HG03571 (cell line): ENCODE results near the gene RIOX2.
"Not testable (repeated sequence)": the region's sequence is repeated elsewhere in the genome, so short reads cannot be mapped to it uniquely, and the experiment has no call there.

ENCODE experiments used
- ATAC-seq: cut with Tn5 transposase; IDR thresholded peaks from one replicate; pipeline ENCODE4 v1.9.1; 2021; ENCODE audit not compliant: unreplicated experiment

Gene RIOX2

DNA sequence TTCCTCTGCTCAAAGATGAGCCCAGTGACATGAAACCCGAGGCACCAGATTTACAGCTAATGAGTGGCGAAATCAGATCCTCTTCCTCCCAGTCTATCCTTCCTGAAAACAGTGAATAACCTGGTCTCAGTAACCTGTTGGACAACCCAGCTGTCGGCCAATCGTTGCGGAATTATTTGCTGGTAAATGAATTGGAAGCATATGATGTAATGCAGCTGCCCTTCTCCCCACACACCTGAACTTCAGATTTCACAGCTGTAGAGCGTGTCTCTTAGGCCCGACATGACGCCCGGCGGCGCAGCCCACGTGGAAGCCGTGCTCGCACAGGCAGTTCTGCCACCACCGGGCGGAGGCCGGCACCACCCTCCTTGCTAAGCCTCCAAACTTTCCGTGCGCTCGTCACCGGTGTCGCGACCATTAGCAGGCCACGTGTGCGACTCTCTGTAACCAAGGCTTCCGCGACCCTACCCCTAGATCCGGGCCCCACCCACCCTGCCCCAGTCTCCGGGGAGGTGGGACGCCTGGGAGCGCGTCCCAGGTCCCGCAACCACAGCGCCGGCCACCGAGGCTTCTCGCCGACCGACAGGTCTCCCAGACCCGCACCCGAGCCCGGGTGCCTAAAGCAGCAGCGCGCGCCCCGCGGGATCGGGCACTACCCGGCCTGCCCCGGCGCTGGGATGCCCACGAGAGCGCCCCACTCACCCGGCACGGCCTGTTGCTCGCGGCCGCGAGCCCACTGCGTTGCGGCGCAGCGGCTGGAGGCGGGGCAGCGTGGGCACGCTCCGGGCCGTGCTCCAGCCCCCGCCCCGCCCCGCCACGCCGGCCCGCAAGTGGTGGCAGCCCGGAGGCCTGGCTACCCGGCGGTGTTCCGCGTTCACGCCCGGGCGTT, at the start of gene RIOX2:
TSS of gene RIOX2 (minus strand) at position 753 of the 889 bp plus-strand sequence. CDS start 4,838 bp downstream, outside the sequence.
- ATAC-seq, result peak; percentile 89

DNA sequence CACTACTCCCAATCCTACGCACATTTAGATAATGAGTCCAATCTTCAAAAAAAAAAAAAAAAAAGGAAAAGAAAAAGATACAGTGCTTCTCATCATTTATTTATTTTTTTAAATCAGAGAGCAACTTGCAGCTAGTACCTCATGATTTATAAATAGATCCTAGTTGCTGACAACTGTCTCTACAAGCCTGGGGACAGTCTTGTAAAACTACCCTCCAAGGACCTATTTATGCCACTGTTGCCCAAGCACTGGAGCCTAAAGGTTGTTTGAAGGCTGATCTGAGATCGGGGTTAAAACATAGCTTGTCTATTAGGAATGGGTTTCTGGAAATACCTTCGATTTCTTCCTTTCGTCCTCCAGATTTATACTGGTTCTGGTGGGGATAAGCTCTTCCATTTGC, 48.2 kb upstream of the RIOX2 start:
- ATAC-seq, result no peak

DNA sequence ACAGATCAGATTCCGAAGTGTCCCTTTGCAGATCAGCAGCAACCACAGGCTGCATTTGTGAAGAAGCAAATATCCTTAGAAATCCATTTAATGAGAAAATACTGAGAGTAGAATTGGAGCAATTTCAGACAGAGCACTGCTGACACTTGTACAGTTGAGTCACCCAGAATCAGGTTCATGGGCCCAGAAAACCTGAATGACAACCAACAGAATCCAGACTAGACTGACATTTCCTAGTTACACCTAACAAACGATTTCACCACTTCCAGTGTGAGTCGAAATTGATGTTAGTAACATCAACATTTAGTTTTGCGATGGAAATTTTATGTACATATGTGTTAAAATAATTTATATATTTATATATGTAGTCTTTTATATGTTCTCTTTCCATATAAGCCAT, 46.1 kb upstream of the RIOX2 start:
- ATAC-seq, result no peak

DNA sequence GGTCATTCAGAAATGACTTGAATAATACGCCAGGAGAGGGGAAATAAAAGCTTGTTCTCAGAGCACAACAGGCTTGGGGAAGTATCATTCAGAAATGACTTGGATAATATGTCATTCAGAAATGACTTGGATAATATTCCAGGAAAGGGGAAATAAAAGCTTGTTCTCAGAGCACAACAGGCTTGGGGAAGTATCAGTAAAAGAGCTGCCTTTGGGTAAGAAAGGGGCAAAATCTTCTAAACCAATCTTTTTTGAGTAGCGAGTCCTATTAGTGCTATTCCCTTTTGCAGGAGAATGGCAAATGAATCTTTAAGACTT, 42.0 kb upstream of the RIOX2 start:
- ATAC-seq, result no peak

DNA sequence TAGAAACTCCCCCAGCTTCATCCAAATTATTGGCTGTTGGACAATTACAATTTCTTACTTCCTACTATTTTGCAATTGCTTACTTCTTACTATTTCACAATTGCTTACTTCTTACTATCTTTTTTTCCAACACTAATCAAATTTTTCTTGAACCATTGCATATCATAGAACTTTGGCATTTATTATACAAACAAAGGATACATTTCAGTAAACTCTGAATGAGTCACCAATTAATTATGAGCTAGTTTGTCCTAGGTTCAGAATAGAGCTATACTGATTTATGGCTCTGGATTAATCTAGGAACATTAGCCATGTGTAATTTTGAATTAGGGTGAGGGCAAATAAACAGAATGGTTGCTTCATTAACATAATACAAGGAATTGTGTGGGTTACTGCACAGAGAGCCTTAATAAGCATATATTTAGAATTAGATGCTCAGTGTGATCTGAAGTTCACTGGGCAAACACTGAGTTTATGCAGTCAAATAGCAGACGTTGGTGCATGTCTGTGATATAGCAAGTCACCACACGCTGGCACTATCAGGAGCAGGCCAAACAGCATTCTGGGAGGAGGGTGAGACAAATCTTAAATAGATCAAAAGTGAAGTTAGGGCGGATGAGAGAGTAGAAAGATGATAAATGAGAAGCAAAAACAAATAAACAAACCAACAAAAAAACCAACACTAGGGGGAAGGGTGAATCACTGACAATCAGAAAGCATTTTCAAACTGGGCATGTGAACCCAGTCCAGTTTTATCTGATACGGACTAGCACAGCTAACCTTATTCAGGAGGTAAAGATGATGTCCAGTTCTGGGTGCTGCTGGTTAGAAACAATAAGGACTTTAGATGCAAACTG, 41.4 kb upstream of the RIOX2 start:
- ATAC-seq, result no peak

DNA sequence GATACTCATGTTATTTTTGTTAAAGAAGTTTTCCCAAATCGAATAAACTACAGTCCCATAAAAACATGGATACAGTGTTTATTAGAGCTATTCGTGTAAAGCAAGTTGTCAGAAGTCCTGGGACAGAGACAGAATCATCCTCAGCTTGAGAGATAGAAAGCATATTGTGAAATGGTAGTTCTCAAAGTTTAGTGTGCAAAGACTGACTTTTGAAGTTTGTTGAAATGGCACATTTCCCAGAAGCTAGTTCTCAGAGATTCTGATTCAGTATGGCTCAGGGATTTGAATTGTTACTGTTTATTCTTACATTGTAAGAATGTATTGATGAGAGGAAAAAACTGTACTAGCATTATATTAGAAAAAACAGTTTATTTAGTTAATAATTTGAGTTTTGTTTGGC, 40.7 kb upstream of the RIOX2 start:
- ATAC-seq, result no peak

DNA sequence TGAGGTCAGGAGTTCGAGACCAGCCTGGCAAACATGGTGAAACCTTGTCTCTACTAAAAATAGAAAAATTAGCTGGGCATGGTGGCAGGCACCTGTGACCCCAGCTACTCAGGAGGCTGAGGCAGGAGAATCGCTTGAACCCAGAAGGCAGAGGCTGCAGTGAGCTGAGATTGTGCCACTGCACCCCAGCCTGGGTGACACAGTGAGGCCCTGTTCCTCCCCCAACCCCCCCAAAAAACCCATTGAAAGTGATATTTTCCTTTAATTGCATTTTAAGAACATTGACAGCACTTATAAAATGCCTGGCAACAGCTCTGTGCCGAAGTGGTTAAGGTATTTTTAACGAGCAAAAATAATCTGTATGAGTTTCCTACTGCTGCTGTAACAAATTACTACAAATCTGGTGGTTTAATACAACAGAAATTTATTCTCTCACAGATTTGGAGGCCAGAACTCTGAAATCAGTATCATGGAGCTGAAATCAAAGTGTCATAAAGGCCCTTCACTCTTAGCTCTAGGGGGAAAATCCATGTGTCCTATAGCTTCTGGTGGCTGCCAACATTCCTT, 38.7 kb upstream of the RIOX2 start:
- not testable (repeated sequence) for ATAC-seq

DNA sequence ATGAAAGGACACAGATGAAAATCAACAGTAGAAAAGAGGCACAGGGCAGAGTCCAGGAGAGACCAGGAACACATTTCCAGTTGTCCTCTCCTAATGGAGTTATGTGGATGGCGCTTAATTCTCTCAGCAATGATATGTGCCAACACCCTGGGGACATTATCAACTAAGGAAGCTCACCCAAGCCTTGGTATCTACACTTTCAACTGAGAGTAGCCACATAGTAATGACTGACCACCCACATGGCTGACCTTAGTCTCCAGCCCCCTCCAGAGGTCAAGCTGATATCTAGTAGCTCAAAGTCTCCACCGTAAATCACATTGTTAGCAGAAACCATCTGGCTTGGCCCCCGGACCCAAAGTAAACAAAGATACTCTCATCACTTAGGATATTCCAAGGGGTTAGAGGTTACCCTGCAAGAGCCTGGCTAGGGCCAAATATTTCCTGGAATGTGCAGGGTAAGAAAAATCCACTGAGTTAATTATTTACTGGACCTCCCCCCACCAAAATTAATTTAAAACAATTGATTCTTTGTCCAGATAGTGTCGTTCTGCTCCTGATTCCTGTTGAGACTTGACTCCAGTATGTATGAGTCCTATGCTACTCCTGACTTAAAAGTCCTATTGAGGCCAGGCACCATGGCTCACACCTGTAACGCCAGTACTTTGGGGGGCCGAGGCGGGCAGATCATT, 38.1 kb upstream of the RIOX2 start:
- no peak for ATAC-seq

DNA sequence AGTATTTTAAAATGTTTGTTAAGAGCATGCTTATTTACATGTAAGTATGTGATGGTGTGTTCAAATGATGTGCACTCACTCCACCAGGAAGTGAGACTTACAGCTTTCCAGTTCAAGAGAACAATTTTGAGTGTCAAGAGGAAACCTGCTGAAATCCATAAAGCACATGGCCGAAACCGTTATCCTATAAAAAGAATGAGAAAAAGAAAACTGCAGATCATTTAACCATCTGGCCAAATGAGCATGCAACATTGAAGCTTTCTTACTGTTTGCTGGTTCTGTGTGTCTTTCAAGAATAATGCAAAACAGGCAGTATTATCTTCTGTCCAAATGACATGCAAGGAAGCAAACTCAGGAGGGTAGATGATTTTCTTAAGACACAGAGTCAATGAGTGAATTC, 36.6 kb upstream of the RIOX2 start:
- peak; percentile 54 for ATAC-seq

DNA sequence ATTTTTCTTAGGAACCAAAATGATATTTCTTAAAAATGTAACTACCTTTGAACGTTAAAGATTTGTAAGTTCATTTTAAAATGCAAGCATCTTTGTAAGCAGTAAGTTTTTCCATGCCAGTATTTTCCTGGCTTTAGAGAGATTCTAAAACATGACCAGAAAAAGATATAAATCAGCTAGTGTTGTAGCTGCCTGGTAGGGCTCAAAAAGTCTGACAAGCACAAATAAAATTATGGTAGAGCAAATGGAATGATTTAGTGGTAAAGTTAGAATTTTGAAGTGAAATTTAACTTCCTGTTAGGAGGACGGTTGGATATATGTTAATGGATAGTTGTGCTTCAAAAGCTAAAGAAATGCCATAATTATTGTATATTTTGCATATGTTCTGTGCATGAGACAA, 33.2 kb upstream of the RIOX2 start:
- ATAC-seq, result no peak

DNA sequence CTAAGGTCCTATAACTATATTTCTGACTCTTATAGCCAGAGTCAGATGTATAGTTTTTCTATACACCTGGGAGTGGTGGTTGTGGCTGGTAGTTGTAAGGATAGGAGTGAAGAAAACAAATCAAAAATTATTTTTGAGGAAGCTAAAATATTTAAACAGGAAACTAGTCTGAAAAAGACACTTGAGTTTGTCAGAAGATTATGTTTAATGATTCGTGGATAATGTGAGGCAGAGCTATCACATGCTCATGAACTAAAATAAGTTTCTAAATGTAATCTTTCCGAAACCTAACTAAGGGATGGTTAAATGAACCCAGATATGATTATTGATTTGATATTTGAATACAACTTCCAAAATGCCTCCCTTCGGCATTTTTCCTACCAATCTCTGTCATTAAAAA, 32.5 kb upstream of the RIOX2 start:
- no peak for ATAC-seq

DNA sequence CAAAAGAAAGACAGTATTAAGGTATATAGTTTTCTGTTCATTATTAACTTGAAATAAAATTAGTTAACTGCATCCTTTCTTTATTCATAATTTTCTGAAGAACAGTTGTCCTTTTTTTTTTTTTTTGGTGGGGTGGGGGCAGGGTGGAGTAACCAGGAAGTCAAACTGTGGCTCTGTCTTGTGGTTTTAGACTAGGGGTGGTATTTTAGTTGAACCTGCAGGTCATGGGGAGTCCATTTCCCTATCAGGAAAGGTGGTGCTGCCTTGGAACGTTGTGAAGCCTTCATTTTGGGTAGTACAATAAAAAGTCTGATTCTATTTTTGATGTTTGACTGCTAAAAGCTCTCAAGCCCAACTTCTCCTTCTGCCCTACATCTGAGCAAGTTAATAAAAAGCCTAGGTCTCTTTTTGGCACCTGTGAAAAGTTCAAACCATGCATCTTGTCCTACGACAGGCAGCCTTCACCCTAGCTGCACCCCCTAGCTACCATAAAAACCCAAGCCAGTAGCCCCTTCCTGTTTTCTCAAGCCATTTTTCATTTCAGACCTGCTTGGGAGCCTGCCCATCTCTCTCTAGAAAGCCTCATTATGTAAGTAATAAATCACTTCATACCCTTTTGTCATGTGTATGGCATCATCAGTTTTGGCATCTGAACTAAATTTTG, 31.2 kb upstream of the RIOX2 start:
- peak; percentile 77 for ATAC-seq

DNA sequence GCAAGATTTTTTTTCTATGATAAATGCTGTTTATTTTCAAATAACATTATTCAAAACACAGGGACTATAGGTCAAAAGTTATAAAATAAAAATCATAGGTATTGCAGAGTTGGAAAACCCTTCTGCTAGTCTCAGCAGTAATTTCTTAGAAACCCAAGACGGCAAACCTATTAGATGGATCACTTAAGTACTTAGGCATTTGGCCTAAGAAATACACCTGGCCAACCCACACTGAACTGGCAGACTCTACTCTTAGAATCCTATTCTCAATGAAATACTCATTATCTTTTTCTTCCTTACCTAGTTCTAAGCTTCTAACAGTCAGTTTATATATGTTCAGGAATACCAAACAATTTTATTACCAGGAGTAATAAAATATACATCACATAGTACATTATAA, 30.5 kb upstream of the RIOX2 start:
- ATAC-seq, result no peak

DNA sequence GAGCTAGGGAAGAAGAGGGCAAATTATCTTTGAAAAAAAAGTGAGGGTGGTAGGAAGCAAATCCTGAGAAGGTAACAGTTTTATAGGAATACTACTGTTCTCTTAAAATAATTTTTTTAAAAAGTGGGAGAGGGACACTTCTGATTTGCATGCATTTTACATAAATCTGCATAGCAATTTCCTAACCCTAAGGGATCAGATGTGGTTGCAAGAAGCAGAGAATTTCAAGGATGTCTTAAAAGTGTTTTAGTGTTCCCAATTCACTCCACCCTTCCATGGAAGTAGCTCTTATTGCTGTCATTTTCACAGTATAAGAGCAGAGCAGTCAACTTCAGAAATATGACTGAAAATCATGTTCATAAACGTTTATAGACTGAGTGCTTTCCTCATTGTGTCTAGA, 27.8 kb upstream of the RIOX2 start:
- no peak for ATAC-seq

DNA sequence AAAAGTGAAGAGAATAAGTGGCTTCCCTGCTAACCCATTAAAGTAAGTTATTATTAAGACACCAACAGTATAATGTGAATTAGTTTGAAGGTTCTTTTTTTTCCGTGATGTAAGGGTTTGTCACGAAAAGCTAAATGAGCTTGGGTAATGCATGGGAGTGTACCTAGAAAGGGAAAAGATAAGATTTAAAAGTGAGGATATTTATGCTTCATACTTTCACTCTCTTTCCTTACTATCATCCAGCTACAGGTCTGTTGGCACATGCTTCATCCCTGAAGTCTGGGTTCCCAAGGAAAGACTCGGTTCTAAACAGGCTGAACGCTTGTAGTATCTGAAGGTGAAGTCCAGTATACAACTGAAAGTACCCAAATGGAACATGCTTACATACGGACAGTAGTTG, 26.9 kb upstream of the RIOX2 start:
- no peak for ATAC-seq

DNA sequence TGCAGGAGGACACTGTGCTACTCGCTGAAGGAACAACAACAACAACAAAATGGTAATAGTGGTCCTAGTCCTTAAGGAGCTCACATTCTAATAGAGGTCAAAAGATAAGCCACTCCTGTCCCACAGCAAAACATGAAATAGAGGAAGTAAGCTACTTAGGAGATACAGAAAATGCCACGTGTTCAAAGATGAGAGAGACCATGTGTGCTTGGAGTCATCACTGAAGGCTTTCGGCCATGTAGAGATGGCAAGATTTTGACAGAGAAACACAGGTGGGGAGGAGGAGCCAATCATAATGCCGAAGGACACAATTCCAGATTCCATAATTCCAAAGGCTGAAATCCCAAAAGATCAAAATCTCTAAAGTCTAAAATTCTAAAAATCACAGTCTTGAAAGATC, 24.8 kb upstream of the RIOX2 start:
- ATAC-seq, result no peak

DNA sequence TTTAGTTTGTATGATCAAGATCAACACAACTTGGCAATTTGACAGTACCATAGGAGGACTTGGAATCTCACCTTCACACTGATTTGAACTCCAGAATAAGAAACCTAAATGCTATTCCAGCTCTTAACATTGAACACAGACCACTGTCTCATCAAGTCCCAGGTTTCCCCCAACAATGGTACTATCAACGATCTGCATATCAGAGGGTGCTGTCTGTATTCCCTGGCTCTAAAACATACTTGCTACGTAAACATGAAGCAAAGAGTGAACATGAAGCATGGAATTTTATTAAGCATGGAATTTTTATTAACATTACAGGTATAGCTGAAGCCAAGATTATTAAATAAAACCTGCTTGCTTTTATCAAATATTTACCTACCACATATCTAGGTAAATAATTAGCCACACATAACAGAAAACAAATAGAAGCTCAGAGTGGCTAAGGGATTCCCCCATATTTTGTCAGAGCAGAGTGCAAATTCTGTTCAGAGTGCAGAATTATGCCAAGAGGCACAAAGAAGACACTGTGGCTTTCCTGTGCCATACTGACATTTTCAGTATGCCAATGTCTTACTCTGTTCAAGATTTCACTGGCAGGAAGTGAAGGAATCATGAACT, 22.2 kb upstream of the RIOX2 start:
- ATAC-seq, result no peak

DNA sequence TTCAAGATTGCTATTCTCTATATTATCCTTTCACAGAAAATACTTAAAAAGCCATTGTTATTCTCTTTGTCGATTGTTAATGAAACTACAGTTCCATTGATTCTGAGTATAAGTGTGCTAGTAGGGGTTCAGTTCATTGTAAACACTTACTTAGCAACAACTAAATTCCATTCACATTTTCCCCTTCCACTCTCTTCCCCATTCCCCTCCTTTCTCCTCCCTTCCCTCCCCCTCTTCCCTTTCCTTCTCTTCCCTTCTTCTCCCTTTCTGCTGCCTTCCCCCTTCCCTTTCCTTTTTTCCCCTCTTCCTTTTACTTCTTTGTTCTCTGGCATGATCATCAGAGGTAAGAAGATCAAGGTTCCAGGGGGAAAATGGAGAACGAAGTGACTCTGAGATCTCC, 21.3 kb upstream of the RIOX2 start:
- no peak for ATAC-seq

DNA sequence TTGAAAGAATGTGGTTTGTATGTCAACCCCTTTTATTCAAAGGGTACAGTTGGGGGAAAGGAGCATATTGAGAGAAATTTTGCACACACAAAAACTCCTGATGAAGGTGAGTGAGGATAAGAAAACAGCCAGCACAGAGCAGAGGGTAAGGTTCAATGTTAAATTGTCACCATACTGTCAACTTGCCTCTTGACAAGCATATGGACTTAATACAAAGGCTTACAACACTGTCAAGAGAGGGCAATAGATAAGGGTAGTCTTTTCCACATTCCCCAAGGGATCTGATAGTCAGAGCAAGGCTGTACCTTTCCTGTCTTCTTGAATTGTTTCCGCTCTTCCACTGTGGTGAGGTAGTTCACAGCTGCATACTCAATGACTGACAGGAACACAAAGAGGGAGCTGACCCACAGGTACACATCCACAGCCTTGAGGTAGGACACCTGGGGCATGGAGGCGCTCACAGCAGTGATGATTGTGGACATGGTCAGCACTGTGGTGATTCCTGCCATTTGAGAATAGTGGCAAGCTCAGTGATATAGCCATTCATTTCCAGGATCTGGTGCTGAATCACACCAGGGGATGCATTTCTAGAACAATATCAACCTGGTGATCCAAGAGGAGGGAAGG, 20.4 kb upstream of the RIOX2 start:
- no peak for ATAC-seq

DNA sequence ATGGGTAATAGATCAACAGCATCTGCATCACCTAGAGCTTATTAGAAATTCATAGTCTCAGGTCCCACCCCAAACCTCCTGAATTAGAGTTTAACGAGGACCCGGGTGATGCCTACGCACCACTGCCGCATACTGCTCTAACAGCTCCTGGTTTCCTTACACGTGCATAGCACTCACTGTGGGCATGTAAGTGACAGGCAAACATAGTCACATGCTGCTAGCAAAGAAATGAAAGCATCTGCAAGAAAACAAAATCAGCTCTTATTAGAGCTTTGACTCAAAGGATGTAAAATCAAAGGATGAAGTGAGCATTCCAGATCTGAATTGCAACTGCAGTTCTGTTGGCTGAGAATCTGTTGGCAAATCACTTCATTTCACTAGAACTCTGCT, 19.1 kb upstream of the RIOX2 start:
- ATAC-seq, result no peak
